Neuronal stem cell (in vitro differentiated cells): ENCODE data around the gene MGAT5B.

Source experiments
- DNase-seq: peaks from one replicate; pipeline ENCODE4 v3.0.0-alpha.2; 2013; ENCODE audit warnings: low spot score
- H2AFZ ChIP-seq: one replicate; pipeline ENCODE4 v1.6.1; 2013; ENCODE audit warnings: mild to moderate bottlenecking, low read length, inconsistent platforms
- H2AK5ac ChIP-seq: 2 replicates; pipeline ENCODE4 v1.6.1; 2013; ENCODE audit warnings: low read depth, mild to moderate bottlenecking, inconsistent platforms, low read length, moderate library complexity, mixed read lengths
- H2BK120ac ChIP-seq: 2 replicates; pipeline ENCODE4 v1.6.1; 2013; ENCODE audit warnings: low read depth, mild to moderate bottlenecking, inconsistent platforms, low read length, moderate library complexity, mixed read lengths
- H2BK12ac ChIP-seq: one replicate; pipeline ENCODE4 v1.6.1; 2013; ENCODE audit warnings: low read length, inconsistent platforms
- H2BK15ac ChIP-seq: 2 replicates; pipeline ENCODE4 v1.6.1; 2013; ENCODE audit warnings: mild to moderate bottlenecking, low read length, inconsistent platforms, mixed read lengths
- H2BK5ac ChIP-seq: one replicate; pipeline ENCODE4 v1.6.1; 2013; ENCODE audit warnings: inconsistent platforms, mild to moderate bottlenecking, low read length, moderate library complexity
- H3K14ac ChIP-seq: one replicate; pipeline ENCODE4 v1.6.1; 2013; ENCODE audit warnings: low read length, inconsistent platforms
- H3K18ac ChIP-seq: 2 replicates; pipeline ENCODE4 v1.6.1; 2013; ENCODE audit warnings: low read length, inconsistent platforms
- H3K23ac ChIP-seq: 2 replicates; pipeline ENCODE4 v1.6.1; 2013; ENCODE audit warnings: low read depth, mild to moderate bottlenecking, mixed read lengths, low read length, inconsistent platforms; ENCODE audit not compliant: poor library complexity
- H3K27ac ChIP-seq: replicated peaks from 3 replicates; pipeline ENCODE4 v1.5.1; 2013; ENCODE audit warnings: low read length, inconsistent platforms
- H3K27me3 ChIP-seq, 3 experiments: 2 replicates each; pipeline ENCODE4 v1.6.1; 2013; ENCODE audit warnings: low read length in 3 of 3, mild to moderate bottlenecking in 2 of 3, inconsistent platforms in 1 of 3, low read depth in 1 of 3, mixed read lengths in 1 of 3, moderate library complexity in 1 of 3; ENCODE audit not compliant: control insufficient read depth in 3 of 3, insufficient read depth in 3 of 3
- H3K36me3 ChIP-seq, 2 donors: replicated peaks in 1 of 2; 2 replicates each; pipeline ENCODE4 v1.6.1; 2013; ENCODE audit warnings: low read length in 2 of 2; ENCODE audit not compliant: control insufficient read depth in 2 of 2, insufficient read depth in 2 of 2
- H3K4ac ChIP-seq: 2 replicates; pipeline ENCODE4 v1.6.1; 2013; ENCODE audit warnings: inconsistent platforms, mild to moderate bottlenecking, low read length, moderate library complexity
- H3K4me1 ChIP-seq, 2 donors: 1 replicate in 1 of 2; 2 replicates in 1 of 2; pipeline ENCODE4 v1.6.1; 2013; ENCODE audit warnings: low read length in 2 of 2, low read depth in 1 of 2; ENCODE audit not compliant: control insufficient read depth in 2 of 2, insufficient read depth in 1 of 2
- H3K4me2 ChIP-seq: one replicate; pipeline ENCODE4 v1.6.1; 2013; ENCODE audit warnings: mild to moderate bottlenecking, low read length, inconsistent platforms; ENCODE audit not compliant: insufficient read depth, poor library complexity, severe bottlenecking
- H3K4me3 ChIP-seq, 2 donors: 2 replicates each; pipeline ENCODE4 v1.5.1; 2013; ENCODE audit warnings: low read length in 2 of 2, mild to moderate bottlenecking in 2 of 2, inconsistent platforms in 1 of 2, moderate library complexity in 1 of 2
- H3K79me1 ChIP-seq: one replicate; pipeline ENCODE4 v1.6.1; 2013; ENCODE audit warnings: low read depth, mild to moderate bottlenecking, inconsistent platforms, low read length, moderate library complexity
- H3K9ac ChIP-seq: one replicate; pipeline ENCODE4 v1.6.1; 2013; ENCODE audit warnings: mild to moderate bottlenecking, low read depth, low read length, inconsistent platforms; ENCODE audit not compliant: poor library complexity
- H3K9me3 ChIP-seq, 2 donors: replicated peaks in 1 of 2; 2 replicates each; pipeline versions ENCODE3 to v1.6.1; 2013; ENCODE audit warnings: low read length in 2 of 2, mild to moderate bottlenecking in 2 of 2, inconsistent platforms in 1 of 2, low read depth in 1 of 2, mixed read lengths in 1 of 2, moderate library complexity in 1 of 2; ENCODE audit not compliant: control insufficient read depth in 2 of 2, insufficient read depth in 1 of 2
- H4K8ac ChIP-seq: one replicate; pipeline ENCODE4 v1.6.1; 2013; ENCODE audit warnings: low read depth, mild to moderate bottlenecking, inconsistent platforms, low read length, moderate library complexity
- H4K91ac ChIP-seq: one replicate; pipeline ENCODE4 v1.6.1; 2013; ENCODE audit warnings: low read length, low read depth, mild to moderate bottlenecking, inconsistent platforms; ENCODE audit not compliant: poor library complexity
- WGBS, 2 donors: extraction: QIAGEN DNeasy Blood & Tissue Kit; methylation state at CpG; one replicate each; pipeline ENCODE4 v1.1.7; 2013; ENCODE audit warnings: missing lambda C conversion rate in 2 of 2, mixed read lengths in 1 of 2; ENCODE audit not compliant: insufficient read length in 2 of 2, insufficient replicate concordance in 1 of 2; ENCODE audit errors: extremely low coverage in 2 of 2; 5-methylcytosine and 5-hydroxymethylcytosine counted together

The MGAT5B gene

GRCh38 chr17:76929601-76930000, 61.4 kb downstream of the MGAT5B start:
- no peak overlapping the region for H3K14ac ChIP-seq
- no peak overlapping the region for H4K91ac ChIP-seq
- H2BK12ac ChIP-seq: no peak overlapping the region
- H3K4me1 ChIP-seq: peaks cover 0 to 3% of the 10 kb centered on the region in 2 donors
- no peak overlapping the region for H3K23ac ChIP-seq
- H3K4me3 ChIP-seq: no peak overlapping the region
- H2BK15ac ChIP-seq: no peak overlapping the region
- no peak overlapping the region for H2BK120ac ChIP-seq
- H3K27me3 ChIP-seq: no peaks in the 10 kb centered on the region
- no peak overlapping the region for H3K4ac ChIP-seq
- no peak overlapping the region for H2BK5ac ChIP-seq
- H3K36me3 ChIP-seq: peaks cover 0 to 71% of the 10 kb centered on the region in 2 donors
- DNase-seq: no peak
- no peak overlapping the region for H2AFZ ChIP-seq
- no peak overlapping the region for H4K8ac ChIP-seq
- H2AK5ac ChIP-seq: no peak overlapping the region
- H3K27ac ChIP-seq: no peak overlapping the region
- H3K9ac ChIP-seq: no peak overlapping the region
- H3K4me2 ChIP-seq: no peak overlapping the region
- H3K18ac ChIP-seq: no peak overlapping the region
- no CpG with 5 or more reads among the region's 2 CpGs for WGBS, 2 donors
- H3K79me1 ChIP-seq: no peaks in the 10 kb centered on the region
- H3K9me3 ChIP-seq: no peaks in the 10 kb centered on the region

GRCh38 chr17:76930107-76930506, 61.9 kb downstream of the MGAT5B start:
- H4K91ac ChIP-seq: peak overlapping the region; percentile 39
- no peak overlapping the region for H3K4ac ChIP-seq
- no CpG with 5 or more reads among the region's 6 CpGs for WGBS, 2 donors
- no peak overlapping the region for H3K4me2 ChIP-seq
- no peak overlapping the region for H3K18ac ChIP-seq
- no peak overlapping the region for H2AFZ ChIP-seq
- no peaks in the 10 kb centered on the region for H3K9me3 ChIP-seq
- H2BK12ac ChIP-seq: no peak overlapping the region
- peaks cover 0 to 3% of the 10 kb centered on the region in 2 donors for H3K4me1 ChIP-seq
- H2BK120ac ChIP-seq: no peak overlapping the region
- H3K4me3 ChIP-seq: no peak overlapping the region
- H3K9ac ChIP-seq: no peak overlapping the region
- H3K27me3 ChIP-seq: no peaks in the 10 kb centered on the region
- H3K14ac ChIP-seq: no peak overlapping the region
- peak overlapping the region; percentile 51 for H2AK5ac ChIP-seq
- no peak for DNase-seq
- no peak overlapping the region for H2BK5ac ChIP-seq
- H3K27ac ChIP-seq: no peak overlapping the region
- H3K79me1 ChIP-seq: no peaks in the 10 kb centered on the region
- H4K8ac ChIP-seq: no peak overlapping the region
- no peak overlapping the region for H2BK15ac ChIP-seq
- H3K23ac ChIP-seq: no peak overlapping the region
- peaks cover 0 to 72% of the 10 kb centered on the region in 2 donors for H3K36me3 ChIP-seq

GRCh38 chr17:76932402-76933333, 64.5 kb downstream of the MGAT5B start:
- no peak overlapping the region for H3K4ac ChIP-seq
- H3K27ac ChIP-seq: no peak overlapping the region
- no peak overlapping the region for H2AK5ac ChIP-seq
- H3K79me1 ChIP-seq: no peaks in the 10 kb centered on the region
- H4K91ac ChIP-seq: no peak overlapping the region
- no peak overlapping the region for H2BK5ac ChIP-seq
- H3K4me3 ChIP-seq: no peak overlapping the region
- H3K4me2 ChIP-seq: no peak overlapping the region
- H2BK12ac ChIP-seq: no peak overlapping the region
- no peak overlapping the region for H2BK120ac ChIP-seq
- H3K14ac ChIP-seq: no peak overlapping the region
- peaks cover 0 to 60% of the 10 kb centered on the region in 2 donors for H3K36me3 ChIP-seq
- H2BK15ac ChIP-seq: peak overlapping the region; percentile 52
- no peak overlapping the region for H2AFZ ChIP-seq
- no peak overlapping the region for H3K9ac ChIP-seq
- H3K18ac ChIP-seq: peak overlapping the region; percentile 92
- no CpG with 5 or more reads among the region's 36 CpGs for whole genome bisulfite sequencing, 2 donors
- DNase-seq: no peak
- no peak overlapping the region for H4K8ac ChIP-seq
- H3K23ac ChIP-seq: no peak overlapping the region
- H3K9me3 ChIP-seq: no peaks in the 10 kb centered on the region
- no peaks in the 10 kb centered on the region for H3K27me3 ChIP-seq
- peaks cover 0 to 3% of the 10 kb centered on the region in 2 donors for H3K4me1 ChIP-seq

GRCh38 chr17:76934561-76935320, 66.5 kb downstream of the MGAT5B start:
- H3K9ac ChIP-seq: no peak overlapping the region
- H3K4ac ChIP-seq: no peak overlapping the region
- H2BK5ac ChIP-seq: no peak overlapping the region
- no CpG with 5 or more reads among the region's 12 CpGs for WGBS, 2 donors
- H3K4me1 ChIP-seq: peaks cover 0 to 3% of the 10 kb centered on the region in 2 donors
- no peak overlapping the region for H3K27ac ChIP-seq
- no peak overlapping the region for H3K4me3 ChIP-seq
- no peak overlapping the region for H3K4me2 ChIP-seq
- H3K36me3 ChIP-seq: peaks cover 0 to 67% of the 10 kb centered on the region in 2 donors
- H2BK12ac ChIP-seq: no peak overlapping the region
- DNase-seq: no peak
- H3K9me3 ChIP-seq: no peaks in the 10 kb centered on the region
- H3K27me3 ChIP-seq: no peaks in the 10 kb centered on the region
- no peak overlapping the region for H4K91ac ChIP-seq
- no peak overlapping the region for H4K8ac ChIP-seq
- H3K79me1 ChIP-seq: no peaks in the 10 kb centered on the region
- no peak overlapping the region for H2AK5ac ChIP-seq
- H2AFZ ChIP-seq: no peak overlapping the region
- H2BK120ac ChIP-seq: no peak overlapping the region
- H3K14ac ChIP-seq: no peak overlapping the region
- H3K23ac ChIP-seq: no peak overlapping the region
- H2BK15ac ChIP-seq: no peak overlapping the region
- H3K18ac ChIP-seq: no peak overlapping the region
